Measurements from ENCODE around the gene MACROD2. TPM values are rescaled to one million over a fixed set of nuclear protein-coding genes. Genes with fewer than 3 reads are reported as not detected.

Gene MACROD2
- polyA plus RNA-seq, 1 donor from 2014 or later: 23.2 TPM

DNA sequence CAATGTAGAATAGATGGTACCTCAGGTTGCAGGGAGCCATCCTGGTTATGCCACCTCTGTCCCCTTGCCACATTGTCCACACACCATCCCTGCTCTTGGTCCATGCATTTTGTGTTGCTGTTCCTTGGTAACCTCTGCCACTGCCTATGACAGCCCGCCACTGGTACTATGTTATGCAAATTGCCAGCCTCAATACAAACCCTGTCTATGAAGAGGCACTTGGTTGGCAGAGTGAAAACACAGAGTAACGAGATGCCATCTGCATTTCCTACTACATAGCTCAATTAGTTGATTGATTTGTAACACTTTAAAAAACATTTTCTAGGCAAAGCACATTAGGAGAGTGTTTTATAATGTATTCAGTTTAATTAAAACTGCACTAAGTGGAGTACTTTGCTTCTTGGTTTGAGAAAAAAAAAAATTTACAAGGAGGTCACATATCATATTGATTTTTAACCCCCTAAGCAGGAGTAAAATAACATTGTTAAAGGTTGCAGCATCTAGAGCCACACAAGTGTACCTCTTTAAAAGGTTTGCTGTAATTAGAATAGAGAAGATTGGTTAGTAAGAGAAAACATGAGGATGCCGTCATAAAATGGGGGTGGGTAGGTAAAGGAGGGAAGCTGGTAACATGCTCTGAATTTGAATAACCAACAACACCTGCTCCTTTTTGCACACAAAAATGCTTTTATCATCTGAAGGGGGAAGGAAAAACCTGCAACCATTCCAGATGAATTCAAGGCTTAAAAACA is 1760.9 kb downstream of the MACROD2 start:
- TF ChIP-seq MXI1 (conservative IDR thresholded peaks at IDR 0.05; ENCODE audit: poor library complexity, severe bottlenecking) (no peak), RAD21 (conservative IDR thresholded peaks at IDR 0.05) (no peak), EP300 (conservative IDR thresholded peaks at IDR 0.05; ENCODE audit: poor library complexity, severe bottlenecking) (no peak), TAF1 (IDR thresholded peaks at IDR 0.05; ENCODE audit: low read depth) (no peak), POLR2AphosphoS5 (IDR thresholded peaks at IDR 0.05) (no peak), SMC3 (conservative IDR thresholded peaks at IDR 0.05; ENCODE audit: poor library complexity) (no peak), EZH2 (IDR thresholded peaks at IDR 0.05; ENCODE audit: borderline replicate concordance, insufficient read depth, low read length, poor library complexity, severe bottlenecking) (no peak)
- TF ChIP-seq, protein P1, sequence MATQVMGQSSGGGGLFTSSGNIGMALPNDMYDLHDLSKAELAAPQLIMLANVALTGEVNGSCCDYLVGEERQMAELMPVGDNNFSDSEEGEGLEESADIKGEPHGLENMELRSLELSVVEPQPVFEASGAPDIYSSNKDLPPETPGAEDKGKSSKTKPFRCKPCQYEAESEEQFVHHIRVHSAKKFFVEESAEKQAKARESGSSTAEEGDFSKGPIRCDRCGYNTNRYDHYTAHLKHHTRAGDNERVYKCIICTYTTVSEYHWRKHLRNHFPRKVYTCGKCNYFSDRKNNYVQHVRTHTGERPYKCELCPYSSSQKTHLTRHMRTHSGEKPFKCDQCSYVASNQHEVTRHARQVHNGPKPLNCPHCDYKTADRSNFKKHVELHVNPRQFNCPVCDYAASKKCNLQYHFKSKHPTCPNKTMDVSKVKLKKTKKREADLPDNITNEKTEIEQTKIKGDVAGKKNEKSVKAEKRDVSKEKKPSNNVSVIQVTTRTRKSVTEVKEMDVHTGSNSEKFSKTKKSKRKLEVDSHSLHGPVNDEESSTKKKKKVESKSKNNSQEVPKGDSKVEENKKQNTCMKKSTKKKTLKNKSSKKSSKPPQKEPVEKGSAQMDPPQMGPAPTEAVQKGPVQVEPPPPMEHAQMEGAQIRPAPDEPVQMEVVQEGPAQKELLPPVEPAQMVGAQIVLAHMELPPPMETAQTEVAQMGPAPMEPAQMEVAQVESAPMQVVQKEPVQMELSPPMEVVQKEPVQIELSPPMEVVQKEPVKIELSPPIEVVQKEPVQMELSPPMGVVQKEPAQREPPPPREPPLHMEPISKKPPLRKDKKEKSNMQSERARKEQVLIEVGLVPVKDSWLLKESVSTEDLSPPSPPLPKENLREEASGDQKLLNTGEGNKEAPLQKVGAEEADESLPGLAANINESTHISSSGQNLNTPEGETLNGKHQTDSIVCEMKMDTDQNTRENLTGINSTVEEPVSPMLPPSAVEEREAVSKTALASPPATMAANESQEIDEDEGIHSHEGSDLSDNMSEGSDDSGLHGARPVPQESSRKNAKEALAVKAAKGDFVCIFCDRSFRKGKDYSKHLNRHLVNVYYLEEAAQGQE (IDR thresholded peaks at IDR 0.05; ENCODE audit: borderline replicate concordance): no peak
- TF ChIP-seq, protein P2, sequence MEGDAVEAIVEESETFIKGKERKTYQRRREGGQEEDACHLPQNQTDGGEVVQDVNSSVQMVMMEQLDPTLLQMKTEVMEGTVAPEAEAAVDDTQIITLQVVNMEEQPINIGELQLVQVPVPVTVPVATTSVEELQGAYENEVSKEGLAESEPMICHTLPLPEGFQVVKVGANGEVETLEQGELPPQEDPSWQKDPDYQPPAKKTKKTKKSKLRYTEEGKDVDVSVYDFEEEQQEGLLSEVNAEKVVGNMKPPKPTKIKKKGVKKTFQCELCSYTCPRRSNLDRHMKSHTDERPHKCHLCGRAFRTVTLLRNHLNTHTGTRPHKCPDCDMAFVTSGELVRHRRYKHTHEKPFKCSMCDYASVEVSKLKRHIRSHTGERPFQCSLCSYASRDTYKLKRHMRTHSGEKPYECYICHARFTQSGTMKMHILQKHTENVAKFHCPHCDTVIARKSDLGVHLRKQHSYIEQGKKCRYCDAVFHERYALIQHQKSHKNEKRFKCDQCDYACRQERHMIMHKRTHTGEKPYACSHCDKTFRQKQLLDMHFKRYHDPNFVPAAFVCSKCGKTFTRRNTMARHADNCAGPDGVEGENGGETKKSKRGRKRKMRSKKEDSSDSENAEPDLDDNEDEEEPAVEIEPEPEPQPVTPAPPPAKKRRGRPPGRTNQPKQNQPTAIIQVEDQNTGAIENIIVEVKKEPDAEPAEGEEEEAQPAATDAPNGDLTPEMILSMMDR (IDR thresholded peaks at IDR 0.05; ENCODE audit: poor library complexity, severe bottlenecking): no peak
- Histone ChIP-seq H3K4me3 (ENCODE audit: low read length) (no peak overlapping the region), H3K4me2 (ENCODE audit: low read length) (no peak overlapping the region), H3K9me2 (ENCODE audit: insufficient read depth, low read length) (no peaks in the 10 kb centered on the region), H3K27ac (ENCODE audit: low read length) (no peak overlapping the region), H3K9me3 (ENCODE audit: low read length) (no peaks in the 10 kb centered on the region), H3K9ac (ENCODE audit: low read length) (no peak overlapping the region), H4K20me1 (ENCODE audit: insufficient read depth) (no peaks in the 10 kb centered on the region), H3K36me3 (ENCODE audit: insufficient read depth, low read length) (no peaks in the 10 kb centered on the region), H3F3A (ENCODE audit: insufficient read depth, low read length, poor library complexity, severe bottlenecking) (no peaks in the 10 kb centered on the region), H2AFZ (ENCODE audit: low read depth, low read length) (no peak overlapping the region), H3K27me3 (ENCODE audit: insufficient read depth, low read depth, low read length) (peaks cover 3% of the 10 kb centered on the region), H3K79me2 (replicated peaks; ENCODE audit: insufficient read depth, low read length) (no peaks in the 10 kb centered on the region)

DNA sequence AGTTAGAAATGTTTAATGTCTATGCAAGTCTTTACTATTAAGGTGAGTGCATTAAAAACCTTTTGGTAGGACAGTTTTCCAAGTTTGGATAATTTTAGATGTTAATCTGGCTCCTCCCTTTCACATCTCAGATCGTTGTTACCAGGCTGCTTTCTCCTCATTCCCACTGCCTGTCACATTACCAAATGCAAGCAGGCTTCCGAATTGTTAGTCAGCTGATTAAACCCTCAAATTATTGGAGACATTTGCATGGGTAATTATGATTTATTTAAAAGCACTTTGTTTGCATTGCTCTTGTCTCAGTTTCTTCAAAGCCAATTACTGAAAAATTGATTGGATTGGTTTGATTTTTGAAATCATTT is 1761.4 kb downstream of the MACROD2 start:
- no peaks in the 10 kb centered on the region for H3K79me2 ChIP-seq (replicated peaks; ENCODE audit: insufficient read depth, low read length)
- no peaks in the 10 kb centered on the region for H3K9me3 ChIP-seq (ENCODE audit: low read length)
- H3K9ac ChIP-seq (ENCODE audit: low read length): no peak overlapping the region
- no peak overlapping the region for H2AFZ ChIP-seq (ENCODE audit: low read depth, low read length)
- no peaks in the 10 kb centered on the region for H3K36me3 ChIP-seq (ENCODE audit: insufficient read depth, low read length)
- no peak overlapping the region for H3K4me3 ChIP-seq (ENCODE audit: low read length)
- H3K4me2 ChIP-seq (ENCODE audit: low read length): no peak overlapping the region
- H3K9me2 ChIP-seq (ENCODE audit: insufficient read depth, low read length): no peaks in the 10 kb centered on the region
- no peaks in the 10 kb centered on the region for H3F3A ChIP-seq (ENCODE audit: insufficient read depth, low read length, poor library complexity, severe bottlenecking)
- no peaks in the 10 kb centered on the region for H4K20me1 ChIP-seq (ENCODE audit: insufficient read depth)
- TF ChIP-seq SMC3 (conservative IDR thresholded peaks at IDR 0.05; ENCODE audit: poor library complexity) (no peak), TAF1 (IDR thresholded peaks at IDR 0.05; ENCODE audit: low read depth) (no peak), POLR2AphosphoS5 (IDR thresholded peaks at IDR 0.05) (no peak), EZH2 (IDR thresholded peaks at IDR 0.05; ENCODE audit: borderline replicate concordance, insufficient read depth, low read length, poor library complexity, severe bottlenecking) (no peak), MXI1 (conservative IDR thresholded peaks at IDR 0.05; ENCODE audit: poor library complexity, severe bottlenecking) (no peak), EP300 (conservative IDR thresholded peaks at IDR 0.05; ENCODE audit: poor library complexity, severe bottlenecking) (no peak), RAD21 (conservative IDR thresholded peaks at IDR 0.05) (no peak)
- TF ChIP-seq, protein P1 (IDR thresholded peaks at IDR 0.05; ENCODE audit: borderline replicate concordance): no peak
- TF ChIP-seq, protein P2 (IDR thresholded peaks at IDR 0.05; ENCODE audit: poor library complexity, severe bottlenecking): no peak
- no peak overlapping the region for H3K27ac ChIP-seq (ENCODE audit: low read length)
- peaks cover 3% of the 10 kb centered on the region for H3K27me3 ChIP-seq (ENCODE audit: insufficient read depth, low read depth, low read length)
